HG02678 (cell line): ENCODE measurements around the gene SLC6A11.

Experiments
- ATAC-seq: cut with Tn5 transposase; IDR thresholded peaks from one replicate; pipeline ENCODE4 v1.9.1; 2021; ENCODE audit warnings: mild to moderate bottlenecking, moderate library complexity; ENCODE audit not compliant: unreplicated experiment

Gene SLC6A11

DNA sequence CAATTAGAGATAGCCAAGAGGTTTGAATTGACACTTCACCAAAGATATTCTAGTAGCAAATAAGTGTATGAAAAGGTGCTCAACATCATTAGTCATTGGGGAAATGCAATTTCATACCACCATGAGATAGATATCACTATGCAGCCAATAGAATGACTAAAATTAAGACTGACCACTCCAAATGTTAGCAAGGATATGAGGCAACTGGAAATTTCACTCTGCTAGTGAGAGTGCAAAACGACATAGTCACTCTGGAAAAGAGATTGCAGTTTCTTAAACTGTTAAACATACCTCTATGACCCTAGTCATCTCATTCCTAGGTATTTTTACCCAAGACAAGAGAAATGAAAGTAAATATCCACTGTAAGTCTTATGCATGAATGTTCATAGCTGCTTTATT lies 27.6 kb upstream of the SLC6A11 start:
- no peak for ATAC-seq

DNA sequence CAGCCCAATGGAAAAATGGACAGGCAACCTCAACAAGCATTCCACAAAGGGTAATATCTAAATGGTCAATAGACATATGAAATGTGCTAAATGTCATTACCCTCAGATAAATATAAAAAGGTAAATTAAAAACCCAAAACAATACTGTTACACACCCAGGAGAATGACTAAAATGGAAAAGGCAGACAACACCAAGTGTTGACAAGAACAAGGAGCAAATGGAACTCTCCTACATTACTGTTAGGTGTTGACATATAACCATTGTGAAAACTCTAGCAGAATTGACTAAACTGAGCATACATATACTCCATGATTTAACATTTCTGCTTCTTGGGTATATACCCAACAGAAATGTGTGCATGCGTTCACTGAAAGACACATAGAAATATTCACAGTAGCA lies 25.3 kb upstream of the SLC6A11 start:
- ATAC-seq: no peak

DNA sequence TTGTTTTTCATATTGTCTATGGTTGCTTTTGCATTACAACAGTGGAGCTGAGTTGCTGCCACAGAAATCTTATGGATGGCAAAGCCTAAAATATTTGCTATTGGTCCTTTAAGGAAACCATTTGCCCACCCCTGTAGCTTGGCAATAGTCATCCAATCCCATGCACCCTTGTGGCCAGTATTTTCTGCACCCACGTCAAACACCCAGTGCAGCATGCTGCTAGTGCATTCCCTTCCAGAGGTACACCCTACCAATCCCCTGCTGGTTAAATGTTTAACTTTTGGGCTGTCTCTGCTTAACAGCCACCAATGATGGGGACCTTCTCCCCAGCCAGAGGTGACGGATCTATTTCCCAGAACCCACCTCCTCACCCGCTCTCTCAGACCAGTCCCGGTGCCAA lies 23.8 kb upstream of the SLC6A11 start:
- no peak for ATAC-seq

DNA sequence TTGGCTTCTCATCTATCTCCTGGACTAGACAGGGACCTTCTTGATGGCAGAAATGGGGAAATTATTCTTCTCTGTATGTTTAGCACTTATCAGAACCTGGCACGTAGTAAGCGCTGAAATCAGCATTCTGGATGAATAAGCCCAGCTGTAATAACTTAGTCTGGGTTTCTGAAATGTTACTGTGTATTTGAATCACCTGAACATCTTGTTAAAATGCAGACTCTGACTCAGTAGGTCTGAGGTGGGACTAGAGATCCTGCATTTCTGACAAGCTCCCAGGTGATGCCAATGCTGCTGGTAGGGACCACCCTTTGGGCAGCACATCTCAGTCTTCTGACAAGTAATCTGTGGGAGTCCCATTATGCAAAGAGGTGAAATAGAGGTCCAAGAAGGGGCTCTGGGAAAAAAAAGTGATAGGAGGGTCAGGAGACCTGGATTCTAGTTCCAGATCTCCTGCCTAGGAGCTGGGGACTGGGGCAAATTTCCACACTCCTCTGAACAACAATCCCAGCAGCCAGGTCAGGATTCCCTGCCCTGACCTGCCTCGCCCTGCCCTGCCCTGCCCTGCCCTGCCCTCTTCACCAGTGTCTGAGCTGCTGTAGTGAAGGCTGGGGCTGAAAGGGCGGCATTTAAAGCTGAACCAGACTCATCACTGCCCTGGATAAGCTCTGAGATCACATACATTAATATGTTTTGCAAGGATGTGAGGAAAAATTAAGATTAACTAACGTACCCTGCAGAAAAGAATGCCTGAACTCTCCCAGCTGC lies 17.2 kb upstream of the SLC6A11 start:
- ATAC-seq: no peak

DNA sequence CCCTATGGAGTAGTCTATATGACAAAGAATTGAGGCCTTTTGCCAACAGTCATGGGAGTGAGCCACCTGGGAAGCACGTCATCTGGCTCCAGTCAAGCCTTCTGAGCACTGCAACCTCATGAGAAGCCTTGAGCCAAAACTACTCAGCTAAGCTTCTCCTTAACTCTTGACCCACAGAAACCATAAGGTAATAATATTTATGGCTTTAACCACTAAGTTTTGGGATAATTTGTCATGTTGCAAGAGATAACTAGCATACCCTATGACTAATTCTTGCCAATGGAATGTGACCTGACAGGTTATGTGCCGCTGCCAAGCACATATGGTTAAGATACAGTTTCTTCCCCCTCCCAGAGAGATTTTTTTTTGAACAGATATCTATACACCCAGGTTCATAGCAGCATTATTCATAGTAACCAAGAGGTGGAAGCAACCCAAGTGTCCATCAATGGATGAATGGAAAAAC lies 11.8 kb upstream of the SLC6A11 start:
- ATAC-seq: no peak

DNA sequence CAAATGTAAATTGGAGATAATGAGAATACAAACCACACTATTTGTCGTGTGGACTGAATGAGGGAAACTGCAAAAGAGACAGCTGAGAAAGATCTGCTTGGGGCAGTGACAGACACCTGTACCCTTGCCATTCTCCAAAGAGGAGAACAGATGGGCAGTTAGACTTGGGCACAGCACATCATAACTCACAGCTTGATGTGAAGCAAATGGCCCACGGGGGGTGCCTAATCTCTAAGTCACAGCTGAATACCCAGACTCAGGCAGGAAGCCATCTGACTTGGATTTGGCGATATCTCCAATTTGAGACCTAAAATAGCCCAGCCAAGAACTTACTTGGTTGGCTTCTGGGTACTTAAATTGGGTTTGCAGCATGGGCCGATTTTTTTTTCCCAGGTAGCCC lies 10.0 kb upstream of the SLC6A11 start:
- no peak for ATAC-seq

DNA sequence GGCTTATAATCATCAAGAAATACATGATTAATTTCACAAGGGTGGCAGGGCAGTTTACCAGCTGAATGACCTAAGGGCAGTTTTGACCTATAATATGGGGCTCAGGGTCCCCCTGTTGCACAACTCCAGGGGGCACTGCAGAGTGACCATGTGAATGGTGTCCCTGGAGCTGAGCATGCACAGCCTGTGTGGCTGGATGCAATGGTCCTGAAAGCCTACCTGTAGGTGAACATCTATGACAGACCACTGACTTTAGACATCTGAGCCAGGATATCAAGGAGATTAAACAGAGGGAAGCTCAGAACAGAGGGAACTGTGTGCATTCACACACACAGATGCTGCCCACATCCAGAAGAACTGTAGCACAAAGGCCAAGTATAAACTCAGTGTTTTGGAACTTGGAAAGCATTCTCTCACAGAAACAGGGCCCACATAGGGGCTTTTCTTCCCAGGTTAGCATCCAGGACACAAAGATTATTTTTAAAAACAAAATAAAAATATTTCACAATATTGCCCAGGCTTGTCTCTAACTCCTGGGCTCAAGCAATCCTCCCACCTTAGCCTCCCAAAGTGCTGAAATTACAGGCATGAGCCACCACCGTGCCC lies 7.8 kb upstream of the SLC6A11 start:
- no peak for ATAC-seq

DNA sequence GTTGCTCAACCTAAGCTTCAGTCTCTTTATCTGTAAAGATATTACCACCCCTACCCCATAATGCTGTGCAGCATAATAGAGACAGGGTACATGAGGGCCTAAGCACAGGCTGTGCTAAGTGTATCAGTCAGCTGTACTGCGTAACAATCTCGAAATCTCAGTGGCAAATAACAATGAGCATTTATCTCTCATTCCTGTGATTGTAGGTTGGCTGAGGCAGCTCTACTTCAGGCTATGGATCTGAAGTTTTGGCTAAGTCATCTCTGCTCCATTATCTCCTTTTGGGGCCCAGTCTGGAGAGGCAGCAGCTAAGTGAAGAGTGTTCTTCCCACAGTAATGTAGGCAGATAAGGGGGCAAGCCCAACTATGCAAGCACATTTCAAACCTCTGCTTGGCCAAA lies 7.1 kb upstream of the SLC6A11 start:
- ATAC-seq: no peak

DNA sequence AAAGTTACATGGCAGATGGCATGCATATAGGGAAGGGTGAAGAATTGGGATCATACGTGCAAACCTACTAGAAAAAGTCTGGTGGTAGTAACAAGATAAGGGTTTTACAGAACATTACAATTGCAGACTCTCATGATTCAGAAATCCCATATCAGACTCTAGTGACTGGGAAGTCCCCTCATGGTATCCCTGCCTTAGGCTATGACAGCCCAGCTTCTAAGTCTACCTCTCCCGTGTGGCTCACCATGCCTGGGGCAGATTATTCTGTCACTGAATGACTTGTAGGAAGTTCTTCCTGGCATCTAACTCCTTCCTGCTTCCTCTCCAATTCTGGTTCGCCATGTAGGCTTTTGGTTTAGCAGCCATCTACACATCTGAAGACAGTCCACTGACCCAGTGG lies 5.7 kb upstream of the SLC6A11 start:
- ATAC-seq: no peak

DNA sequence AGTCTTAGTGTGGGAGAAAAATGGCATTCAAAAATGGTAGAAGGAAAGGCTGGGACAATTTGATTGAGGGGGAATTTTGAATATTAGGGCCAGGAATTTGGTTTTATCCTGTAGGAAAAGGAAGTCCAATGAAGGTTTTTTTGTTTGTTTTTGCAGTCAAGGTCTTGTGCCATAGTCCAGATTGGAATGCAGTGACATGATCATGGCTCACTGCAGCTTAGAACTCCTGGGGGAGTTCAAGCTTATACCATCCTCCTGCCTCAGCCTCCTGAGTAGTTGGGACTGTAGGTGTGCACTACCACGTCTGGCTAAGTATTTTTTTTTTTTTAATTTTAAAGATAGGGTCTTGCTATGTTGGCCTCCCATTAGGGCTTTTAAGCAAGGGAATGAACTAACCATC lies 2.6 kb upstream of the SLC6A11 start:
- no peak for ATAC-seq

DNA sequence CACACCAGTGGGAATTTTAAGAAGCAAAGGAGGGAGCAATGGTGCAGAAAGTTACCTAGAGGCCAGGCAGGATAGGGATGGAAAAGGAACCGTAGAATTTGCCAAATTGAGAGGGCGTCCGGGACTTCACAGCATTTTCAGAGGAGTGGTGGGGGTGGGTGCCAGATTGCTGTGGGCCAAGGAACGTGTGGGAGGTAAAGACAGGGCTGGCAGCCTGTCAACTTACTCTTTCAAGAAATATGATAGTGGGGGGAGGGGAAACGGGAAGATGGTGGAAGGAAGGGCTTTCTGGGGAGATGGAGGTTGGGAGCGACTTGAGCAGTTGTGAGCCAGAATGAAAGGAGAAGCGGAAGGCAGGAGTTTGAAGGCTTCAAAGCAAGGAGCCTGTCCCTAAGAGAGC lies 1.4 kb upstream of the SLC6A11 start:
- ATAC-seq: no peak

DNA sequence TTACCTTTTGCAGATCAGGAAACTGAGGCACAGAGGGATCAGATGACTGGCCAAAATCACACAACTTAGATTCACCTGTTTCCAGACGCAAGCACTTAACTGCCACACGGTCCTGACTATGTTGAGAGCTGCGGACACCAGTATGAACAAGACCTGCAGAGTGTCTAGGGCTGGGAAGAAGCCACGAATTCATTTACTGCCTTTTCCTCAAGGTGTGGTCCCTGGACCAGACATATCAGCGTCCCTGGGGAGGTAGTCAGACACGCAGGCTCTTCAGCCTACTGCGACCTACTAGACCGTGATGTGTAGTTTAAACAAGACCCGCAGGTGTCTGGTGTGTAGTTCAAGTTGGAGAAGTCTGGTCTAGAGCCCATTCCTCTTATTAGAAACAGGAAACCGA lies 541 bp upstream of the SLC6A11 start:
- no peak for ATAC-seq

DNA sequence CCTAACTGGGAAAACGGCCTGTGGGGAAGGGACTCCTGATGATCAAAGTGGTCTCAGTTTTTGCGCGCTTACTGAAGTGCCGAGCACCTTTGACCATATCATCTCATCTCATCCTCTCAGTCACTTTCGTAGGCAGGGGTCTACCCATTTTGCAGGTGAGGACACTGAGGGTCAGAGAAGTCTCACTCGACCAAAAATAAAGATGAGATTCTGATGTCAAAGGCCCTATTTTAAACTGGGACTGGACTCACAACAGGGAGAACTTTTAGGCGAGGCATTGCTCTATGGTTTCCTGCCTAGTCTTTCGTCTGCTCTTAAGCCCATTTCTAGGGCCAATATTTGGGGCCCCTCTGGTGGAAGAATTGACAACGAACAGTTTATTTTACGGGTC lies 830 bp downstream of the SLC6A11 start:
- no peak for ATAC-seq

DNA sequence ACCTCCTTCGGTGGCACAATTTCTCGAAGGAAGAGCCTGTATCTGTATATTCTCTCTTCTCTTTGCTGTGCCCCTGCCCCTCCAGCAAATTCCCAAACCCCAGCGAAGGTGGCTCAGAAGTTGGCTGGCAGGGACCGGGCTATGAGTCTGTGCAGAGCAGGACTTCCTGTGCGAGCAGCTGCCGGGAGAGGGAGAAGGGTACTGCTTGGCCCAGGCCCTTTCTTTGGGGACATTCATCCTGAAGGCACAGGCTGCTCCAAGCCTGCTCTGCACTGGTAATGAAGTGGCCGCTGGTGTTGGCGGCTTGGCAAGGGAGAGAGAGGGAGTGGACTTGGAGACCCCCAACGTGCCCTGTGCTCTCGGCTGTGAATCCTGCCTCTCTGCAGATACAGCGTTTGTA lies 1.5 kb downstream of the SLC6A11 start:
- no peak for ATAC-seq

DNA sequence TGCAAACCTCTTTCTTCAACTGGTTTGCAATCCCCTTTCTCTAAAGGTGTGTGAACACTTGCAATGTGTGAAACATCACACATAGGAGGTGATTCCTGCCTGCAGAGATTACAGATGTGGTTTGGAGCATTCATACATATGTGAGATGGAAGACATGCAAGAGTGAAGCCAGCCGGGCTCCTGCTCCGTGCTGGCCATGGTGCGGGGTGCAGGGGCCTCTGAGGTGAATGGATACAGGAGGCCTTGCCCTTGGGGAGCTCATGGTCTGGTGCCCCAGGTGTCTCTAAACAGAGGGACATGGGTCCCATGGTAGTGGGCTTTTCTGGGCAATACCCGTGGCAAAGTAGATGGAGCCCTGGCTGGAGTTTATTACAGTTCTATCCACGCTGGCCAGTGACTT lies 6.0 kb downstream of the SLC6A11 start:
- no peak for ATAC-seq

DNA sequence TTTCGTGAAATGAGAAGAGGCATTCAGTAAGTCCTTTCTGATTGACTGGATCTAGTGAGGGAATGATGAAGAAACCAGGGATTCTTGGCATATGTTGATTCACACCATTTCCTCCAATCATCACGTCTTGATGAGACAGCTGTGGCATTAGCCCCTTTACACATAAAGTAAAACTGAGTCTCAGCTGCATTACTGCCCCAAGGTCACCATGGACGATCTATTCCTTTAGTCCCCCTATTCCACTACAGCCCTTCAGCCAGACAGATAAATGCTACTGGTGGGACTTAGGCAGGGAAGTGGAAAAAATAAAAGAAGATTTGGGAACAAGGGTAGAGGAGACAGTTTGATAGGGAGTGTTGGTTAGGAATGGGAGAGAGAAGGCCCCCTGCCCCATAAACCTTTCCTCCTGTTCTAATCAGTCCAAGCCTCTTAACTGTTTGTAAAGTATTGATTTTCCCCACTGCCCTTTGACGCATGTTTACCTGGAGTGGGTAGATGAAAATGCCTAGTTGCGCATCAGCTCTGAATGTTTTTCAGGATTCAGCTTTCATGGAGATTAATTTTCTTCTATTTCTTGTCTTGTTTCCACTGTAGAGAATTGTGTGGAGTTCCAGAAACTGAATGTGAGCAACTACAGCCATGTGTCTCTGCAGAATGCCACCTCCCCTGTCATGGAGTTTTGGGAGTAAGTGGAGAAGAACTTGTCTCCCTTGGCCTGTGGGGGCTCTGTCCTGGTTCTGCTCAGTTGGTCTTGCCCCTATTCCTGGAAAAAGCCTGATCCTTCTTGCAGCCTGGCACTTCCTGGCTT lies 6.9 kb downstream of the SLC6A11 start:
- no peak for ATAC-seq

DNA sequence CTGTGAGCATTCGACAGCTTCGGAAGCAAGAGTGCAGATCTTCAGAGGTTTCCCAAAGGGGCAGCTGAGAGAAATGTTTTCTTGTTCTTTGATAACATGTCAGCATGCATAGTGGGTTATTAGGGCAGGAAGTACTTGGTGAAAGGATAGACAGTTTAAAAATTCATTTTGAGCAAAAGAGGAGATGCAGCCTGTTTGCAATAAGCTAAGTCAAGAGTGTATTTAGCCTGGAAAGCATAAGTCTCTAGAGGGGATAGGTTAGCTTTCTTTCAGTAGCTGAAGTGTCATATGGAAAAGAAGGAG lies 7.4 kb downstream of the SLC6A11 start:
- ATAC-seq: no peak

DNA sequence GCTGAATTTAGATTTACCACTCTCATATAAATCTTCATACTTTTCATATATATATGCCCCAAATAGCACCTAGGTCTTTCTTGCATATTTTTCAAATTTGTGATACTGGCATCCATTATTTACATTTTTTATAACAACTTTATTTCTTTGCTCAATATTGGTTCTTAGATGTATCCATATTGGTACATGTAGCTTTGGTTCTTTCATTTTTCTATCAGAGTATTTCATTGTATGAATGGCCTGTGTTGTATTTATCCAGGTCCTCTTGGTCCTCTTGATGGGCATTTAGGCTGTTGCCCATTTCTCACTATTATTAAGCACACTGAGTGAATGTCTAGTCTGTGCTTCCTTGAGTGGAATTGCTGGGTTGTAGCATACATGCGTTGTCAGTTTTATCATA lies 8.4 kb downstream of the SLC6A11 start:
- ATAC-seq: no peak

DNA sequence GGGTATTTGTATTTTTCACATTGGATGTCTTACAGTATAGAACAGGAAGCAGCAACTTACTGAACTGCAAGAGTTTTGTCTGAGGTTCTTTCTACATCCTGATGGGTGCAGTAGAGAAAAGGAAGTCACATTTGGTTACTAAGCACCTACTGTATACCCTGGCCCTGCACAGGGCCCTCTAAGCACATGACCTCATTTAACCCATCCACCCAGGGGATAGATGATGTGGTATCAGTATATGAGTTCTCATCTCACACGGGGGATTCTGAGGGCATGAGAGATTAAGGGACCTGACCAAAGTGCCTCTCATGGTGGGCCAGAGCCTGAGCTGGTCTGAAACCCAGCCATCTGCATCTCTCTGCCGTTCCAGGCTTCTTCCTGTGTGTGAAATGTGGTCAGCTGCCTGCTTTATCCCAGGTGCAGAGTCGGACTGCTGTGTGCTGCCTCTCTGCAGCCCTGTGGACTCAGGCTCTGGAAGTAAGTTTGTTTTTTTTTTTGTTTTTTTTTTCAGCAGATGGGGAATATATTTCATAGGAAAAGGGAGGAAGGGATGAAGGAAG lies 17.9 kb downstream of the SLC6A11 start:
- ATAC-seq: no peak

DNA sequence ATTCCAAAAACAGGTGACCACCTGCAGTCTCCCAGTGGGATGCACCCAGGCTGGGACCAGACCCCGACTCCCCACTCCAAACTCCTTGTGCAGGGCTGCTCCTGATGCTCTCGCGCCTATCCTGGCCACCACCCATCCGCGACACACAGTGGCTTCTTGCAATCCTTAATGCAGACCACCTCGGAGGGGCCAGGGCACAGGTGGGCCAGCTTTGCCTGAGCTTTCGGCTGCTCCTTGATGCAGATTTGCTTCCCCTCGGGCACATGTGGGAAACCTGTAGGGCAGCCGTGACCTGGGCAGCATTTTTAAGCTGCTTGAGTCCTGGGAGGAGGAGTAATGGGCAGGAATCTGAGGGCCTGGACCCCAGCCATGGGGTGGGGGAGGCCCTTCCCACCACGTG lies 18.9 kb downstream of the SLC6A11 start:
- no peak for ATAC-seq

DNA sequence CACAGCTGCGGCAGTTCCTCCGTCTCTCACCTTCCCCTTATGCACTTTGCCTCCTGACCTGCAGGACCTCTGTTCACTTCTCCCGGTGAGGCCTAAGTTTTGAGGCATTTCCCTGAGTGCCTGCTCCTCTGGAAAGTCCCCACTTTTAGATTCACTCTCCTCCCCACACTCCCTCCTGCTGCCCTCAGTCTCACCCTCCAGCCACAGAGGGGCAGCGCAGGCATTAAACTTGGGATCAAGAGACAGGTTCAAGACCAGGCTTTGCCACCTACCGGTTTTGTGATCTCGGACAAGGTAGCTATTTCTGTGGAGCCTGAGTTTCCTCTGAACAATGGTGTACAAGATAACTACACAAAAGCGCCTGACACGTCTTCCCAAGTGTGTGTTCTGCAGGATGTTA lies 19.4 kb downstream of the SLC6A11 start:
- no peak for ATAC-seq

DNA sequence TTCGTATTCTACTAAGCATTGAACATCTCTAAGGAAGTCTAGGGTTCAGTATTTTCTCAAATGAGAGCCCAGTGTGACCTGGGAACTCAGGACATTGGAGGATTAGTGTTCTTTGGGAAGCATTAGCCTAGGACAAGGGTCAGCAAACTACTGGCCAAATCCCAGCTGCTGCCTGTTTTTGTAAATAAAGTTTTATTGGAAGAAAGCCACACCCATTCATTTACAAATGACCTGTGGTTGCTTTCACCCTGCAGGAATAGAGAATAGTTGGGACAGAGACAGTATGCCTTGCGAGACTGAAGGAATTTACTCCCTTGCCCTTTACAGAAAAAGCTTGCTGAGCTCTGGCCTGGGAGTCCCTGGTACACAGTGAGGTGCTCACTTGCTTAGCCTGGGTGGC lies 20.6 kb downstream of the SLC6A11 start:
- ATAC-seq: no peak
